HepG2 (cell line): ENCODE measurements around the gene CAB39. TPM values are rescaled to one million over a fixed set of nuclear protein-coding genes. Genes with fewer than 3 reads are reported as not detected.

ENCODE experiments used
- DNMT3B ChIP-seq: conservative IDR thresholded peaks from 2 replicates; pipeline ENCODE4 v1.6.1; 2016; ENCODE audit warnings: missing biosample characterization, control low read depth
- FLYWCH1 ChIP-seq: sonication (generic); formaldehyde crosslinking; IDR thresholded peaks from 2 replicates; pipeline ENCODE4 v1.8.1; 2023; ENCODE audit warnings: mild to moderate bottlenecking, missing genetic modification reagents
- GFI1 ChIP-seq: sonication (generic); formaldehyde crosslinking; IDR thresholded peaks from 2 replicates; pipeline ENCODE4 v1.5.0; 2020; ENCODE audit warnings: missing genetic modification reagents, mild to moderate bottlenecking, borderline replicate concordance
- HMG20B ChIP-seq: conservative IDR thresholded peaks from 2 replicates; pipeline ENCODE4 v1.6.1; 2016; ENCODE audit warnings: missing genetic modification reagents, missing compliant biosample characterization
- KMT2A ChIP-seq: sonication (generic); formaldehyde crosslinking; IDR thresholded peaks from 2 replicates; pipeline ENCODE4 v1.4.0; 2020; ENCODE audit warnings: missing genetic modification reagents
- NFKBIZ ChIP-seq: IDR thresholded peaks from 2 replicates; pipeline ENCODE4 v1.6.1; 2018; ENCODE audit warnings: missing genetic modification reagents, missing compliant biosample characterization
- NFYB ChIP-seq: sonication (generic); formaldehyde crosslinking; IDR thresholded peaks from 2 replicates; pipeline ENCODE4 v1.4.0; 2020; ENCODE audit warnings: missing genetic modification reagents
- RCOR2 ChIP-seq: IDR thresholded peaks from 2 replicates; pipeline ENCODE4 v1.6.1; 2016; ENCODE audit warnings: missing biosample characterization, missing genetic modification reagents
- RELA ChIP-seq: sonication (generic); formaldehyde crosslinking; IDR thresholded peaks from 2 replicates; pipeline ENCODE4 v1.4.0; 2020; ENCODE audit warnings: missing genetic modification reagents
- SNAI1 ChIP-seq: sonication (generic); formaldehyde crosslinking; IDR thresholded peaks from 2 replicates; pipeline ENCODE4 v1.5.0; 2020; ENCODE audit warnings: mild to moderate bottlenecking, missing genetic modification reagents, borderline replicate concordance
- U2AF1 ChIP-seq: fragments of 200-400 bp; formaldehyde crosslinking; optimal IDR thresholded peaks from 2 replicates; pipeline ENCODE3; 2017; ENCODE audit warnings: mild to moderate bottlenecking, low read depth, low read length
- ZMAT5 ChIP-seq: sonication (generic); formaldehyde crosslinking; IDR thresholded peaks from 2 replicates; pipeline ENCODE4 v1.5.0; 2020; ENCODE audit warnings: mild to moderate bottlenecking, low read depth, missing genetic modification reagents, borderline replicate concordance
- ZNF317 ChIP-seq: sonication (generic); formaldehyde crosslinking; IDR thresholded peaks from 2 replicates; pipeline ENCODE4 v1.5.0; 2020; ENCODE audit warnings: mild to moderate bottlenecking, missing genetic modification reagents
- ZNF33B ChIP-seq: sonication (generic); formaldehyde crosslinking; IDR thresholded peaks from 2 replicates; pipeline ENCODE4 v1.5.1; 2020; ENCODE audit warnings: mild to moderate bottlenecking, missing genetic modification reagents
- ZNF432 ChIP-seq: sonication (generic); formaldehyde crosslinking; IDR thresholded peaks from 2 replicates; pipeline ENCODE4 v1.5.0; 2020; ENCODE audit warnings: missing genetic modification reagents, mild to moderate bottlenecking, borderline replicate concordance
- ZNF569 ChIP-seq: sonication (generic); formaldehyde crosslinking; IDR thresholded peaks from 2 replicates; pipeline ENCODE4 v1.5.0; 2020; ENCODE audit warnings: mild to moderate bottlenecking, missing genetic modification reagents, moderate library complexity, borderline replicate concordance
- ZNF780A ChIP-seq: sonication (generic); formaldehyde crosslinking; IDR thresholded peaks from 2 replicates; pipeline ENCODE4 v1.8.0; 2022; ENCODE audit warnings: mild to moderate bottlenecking, missing genetic modification reagents, moderate library complexity
- ZNF790 ChIP-seq: sonication (generic); formaldehyde crosslinking; IDR thresholded peaks from 2 replicates; pipeline ENCODE4 v1.8.0; 2022; ENCODE audit warnings: missing genetic modification reagents, mild to moderate bottlenecking, borderline replicate concordance
- polyA plus RNA-seq, 8 experiments: library from polyadenylated mRNA; depleted of rRNA in 3 of 8; stranded (reverse) in 7 of 8; unstranded in 1 of 8; fragments of >200 nt; fragmentation: Illumina TruSeq in 4 of 8; extraction: Trizol in 4 of 8; gene quantifications; 2 replicates each; pipeline versions ENCODE4 v1.2.1 to v1.2.3, GENCODE V29; 2011 to 2016; ENCODE audit warnings: low read depth in 4 of 8, missing spikeins in 1 of 8, mixed read lengths in 1 of 8; ENCODE audit not compliant: insufficient read depth in 1 of 8
- total RNA-seq, 5 experiments: library from RNA; depleted of rRNA; stranded (reverse); fragments of >200 nt; fragmentation: Illumina TruSeq; extraction: Trizol; gene quantifications; 2 replicates each; pipeline ENCODE4 v1.2.3, GENCODE V29; 2016; ENCODE audit warnings: low read depth in 1 of 5
- TF ChIP-seq, protein P1 (sequence below): sonication (generic); formaldehyde crosslinking; IDR thresholded peaks from 2 replicates; pipeline ENCODE4 v1.5.0; 2020; ENCODE audit warnings: missing genetic modification reagents
- TF ChIP-seq, protein P2 (sequence below): sonication (generic); formaldehyde crosslinking; IDR thresholded peaks from 2 replicates; pipeline ENCODE4 v1.5.0; 2020; ENCODE audit warnings: mild to moderate bottlenecking, missing genetic modification reagents
- TF ChIP-seq, protein P3 (sequence below): sonication (generic); formaldehyde crosslinking; IDR thresholded peaks from 2 replicates; pipeline ENCODE4 v1.5.0; 2020; ENCODE audit warnings: mild to moderate bottlenecking, missing genetic modification reagents, borderline replicate concordance

Gene CAB39
- total and polyA plus RNA-seq, 2 of the 13 experiments (the other 11 are each of a cell fraction or from before 2014, with no cell fraction given): 19.3 to 45.3 TPM

GRCh38 chr2:230738924-230739323 is 26.3 kb downstream of the CAB39 start (continued):
- TF ChIP-seq DNMT3B (CRISPR knock-in tag) (0 out of 2 replicates have a peak, but pooled peaks have one; percentile 17), GFI1 (0 out of 2 replicates have a peak, but pooled peaks have one; percentile 17), U2AF1 (no peak), ZNF780A (CRISPR knock-in tag) (no peak), RCOR2 (CRISPR knock-in tag) (peak; percentile 83), RELA (CRISPR knock-in tag) (no peak), SNAI1 (no peak), ZNF790 (CRISPR knock-in tag) (no peak), ZNF569 (CRISPR knock-in tag) (no peak), ZMAT5 (CRISPR knock-in tag) (no peak), KMT2A (CRISPR knock-in tag) (no peak; the same call in 1 of the 2 replicates), HMG20B (peak; percentile 79; the same call in 1 of the 2 replicates), FLYWCH1 (CRISPR knock-in tag) (no peak), NFYB (CRISPR knock-in tag) (no peak), NFKBIZ (CRISPR knock-in tag) (peak; percentile 70; the same call in 1 of the 2 replicates), ZNF317 (0 out of 2 replicates have a peak, but pooled peaks have one; percentile 43), ZNF432 (CRISPR knock-in tag) (no peak), ZNF33B (CRISPR knock-in tag) (no peak)
- TF ChIP-seq, protein P1, sequence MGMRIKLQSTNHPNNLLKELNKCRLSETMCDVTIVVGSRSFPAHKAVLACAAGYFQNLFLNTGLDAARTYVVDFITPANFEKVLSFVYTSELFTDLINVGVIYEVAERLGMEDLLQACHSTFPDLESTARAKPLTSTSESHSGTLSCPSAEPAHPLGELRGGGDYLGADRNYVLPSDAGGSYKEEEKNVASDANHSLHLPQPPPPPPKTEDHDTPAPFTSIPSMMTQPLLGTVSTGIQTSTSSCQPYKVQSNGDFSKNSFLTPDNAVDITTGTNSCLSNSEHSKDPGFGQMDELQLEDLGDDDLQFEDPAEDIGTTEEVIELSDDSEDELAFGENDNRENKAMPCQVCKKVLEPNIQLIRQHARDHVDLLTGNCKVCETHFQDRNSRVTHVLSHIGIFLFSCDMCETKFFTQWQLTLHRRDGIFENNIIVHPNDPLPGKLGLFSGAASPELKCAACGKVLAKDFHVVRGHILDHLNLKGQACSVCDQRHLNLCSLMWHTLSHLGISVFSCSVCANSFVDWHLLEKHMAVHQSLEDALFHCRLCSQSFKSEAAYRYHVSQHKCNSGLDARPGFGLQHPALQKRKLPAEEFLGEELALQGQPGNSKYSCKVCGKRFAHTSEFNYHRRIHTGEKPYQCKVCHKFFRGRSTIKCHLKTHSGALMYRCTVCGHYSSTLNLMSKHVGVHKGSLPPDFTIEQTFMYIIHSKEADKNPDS (CRISPR knock-in tag): no peak
- TF ChIP-seq, protein P2, sequence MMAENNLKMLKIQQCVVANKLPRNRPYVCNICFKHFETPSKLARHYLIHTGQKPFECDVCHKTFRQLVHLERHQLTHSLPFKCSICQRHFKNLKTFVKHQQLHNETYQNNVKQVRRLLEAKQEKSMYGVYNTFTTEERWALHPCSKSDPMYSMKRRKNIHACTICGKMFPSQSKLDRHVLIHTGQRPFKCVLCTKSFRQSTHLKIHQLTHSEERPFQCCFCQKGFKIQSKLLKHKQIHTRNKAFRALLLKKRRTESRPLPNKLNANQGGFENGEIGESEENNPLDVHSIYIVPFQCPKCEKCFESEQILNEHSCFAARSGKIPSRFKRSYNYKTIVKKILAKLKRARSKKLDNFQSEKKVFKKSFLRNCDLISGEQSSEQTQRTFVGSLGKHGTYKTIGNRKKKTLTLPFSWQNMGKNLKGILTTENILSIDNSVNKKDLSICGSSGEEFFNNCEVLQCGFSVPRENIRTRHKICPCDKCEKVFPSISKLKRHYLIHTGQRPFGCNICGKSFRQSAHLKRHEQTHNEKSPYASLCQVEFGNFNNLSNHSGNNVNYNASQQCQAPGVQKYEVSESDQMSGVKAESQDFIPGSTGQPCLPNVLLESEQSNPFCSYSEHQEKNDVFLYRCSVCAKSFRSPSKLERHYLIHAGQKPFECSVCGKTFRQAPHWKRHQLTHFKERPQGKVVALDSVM: no peak
- TF ChIP-seq, protein P3, sequence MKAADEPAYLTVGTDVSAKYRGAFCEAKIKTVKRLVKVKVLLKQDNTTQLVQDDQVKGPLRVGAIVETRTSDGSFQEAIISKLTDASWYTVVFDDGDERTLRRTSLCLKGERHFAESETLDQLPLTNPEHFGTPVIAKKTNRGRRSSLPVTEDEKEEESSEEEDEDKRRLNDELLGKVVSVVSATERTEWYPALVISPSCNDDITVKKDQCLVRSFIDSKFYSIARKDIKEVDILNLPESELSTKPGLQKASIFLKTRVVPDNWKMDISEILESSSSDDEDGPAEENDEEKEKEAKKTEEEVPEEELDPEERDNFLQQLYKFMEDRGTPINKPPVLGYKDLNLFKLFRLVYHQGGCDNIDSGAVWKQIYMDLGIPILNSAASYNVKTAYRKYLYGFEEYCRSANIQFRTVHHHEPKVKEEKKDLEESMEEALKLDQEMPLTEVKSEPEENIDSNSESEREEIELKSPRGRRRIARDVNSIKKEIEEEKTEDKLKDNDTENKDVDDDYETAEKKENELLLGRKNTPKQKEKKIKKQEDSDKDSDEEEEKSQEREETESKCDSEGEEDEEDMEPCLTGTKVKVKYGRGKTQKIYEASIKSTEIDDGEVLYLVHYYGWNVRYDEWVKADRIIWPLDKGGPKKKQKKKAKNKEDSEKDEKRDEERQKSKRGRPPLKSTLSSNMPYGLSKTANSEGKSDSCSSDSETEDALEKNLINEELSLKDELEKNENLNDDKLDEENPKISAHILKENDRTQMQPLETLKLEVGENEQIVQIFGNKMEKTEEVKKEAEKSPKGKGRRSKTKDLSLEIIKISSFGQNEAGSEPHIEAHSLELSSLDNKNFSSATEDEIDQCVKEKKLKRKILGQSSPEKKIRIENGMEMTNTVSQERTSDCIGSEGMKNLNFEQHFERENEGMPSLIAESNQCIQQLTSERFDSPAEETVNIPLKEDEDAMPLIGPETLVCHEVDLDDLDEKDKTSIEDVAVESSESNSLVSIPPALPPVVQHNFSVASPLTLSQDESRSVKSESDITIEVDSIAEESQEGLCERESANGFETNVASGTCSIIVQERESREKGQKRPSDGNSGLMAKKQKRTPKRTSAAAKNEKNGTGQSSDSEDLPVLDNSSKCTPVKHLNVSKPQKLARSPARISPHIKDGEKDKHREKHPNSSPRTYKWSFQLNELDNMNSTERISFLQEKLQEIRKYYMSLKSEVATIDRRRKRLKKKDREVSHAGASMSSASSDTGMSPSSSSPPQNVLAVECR: no peak
